Activated CD8-positive, alpha-beta memory T cell treated with anti-CD3 and anti-CD28 coated beads for 4 hours (primary cell): ENCODE data around the gene CHMP5.

Experiments used
- DNase-seq, 2 donors: peaks; one replicate each; pipeline ENCODE4 v3.0.0-alpha.2; 2020; ENCODE audit warnings: low read depth in 2 of 2

Gene CHMP5

GRCh38 chr9:33242609-33243134 lies 22.2 kb upstream of the CHMP5 start:
- no peak for DNase-seq

- no peak for DNase-seq
Observed at GRCh38 chr9:33244137-33244784, 20.6 kb upstream of the CHMP5 start.

GRCh38 chr9:33245341-33245740 lies 19.5 kb upstream of the CHMP5 start:
- no peak for DNase-seq

- no peak for DNase-seq
Observed at GRCh38 chr9:33246269-33246860, 18.5 kb upstream of the CHMP5 start.

- DNase-seq, result no peak
Observed at GRCh38 chr9:33248606-33249005, 16.2 kb upstream of the CHMP5 start.

GRCh38 chr9:33249087-33249658 lies 15.7 kb upstream of the CHMP5 start:
- DNase-seq, result no peak

DNA sequence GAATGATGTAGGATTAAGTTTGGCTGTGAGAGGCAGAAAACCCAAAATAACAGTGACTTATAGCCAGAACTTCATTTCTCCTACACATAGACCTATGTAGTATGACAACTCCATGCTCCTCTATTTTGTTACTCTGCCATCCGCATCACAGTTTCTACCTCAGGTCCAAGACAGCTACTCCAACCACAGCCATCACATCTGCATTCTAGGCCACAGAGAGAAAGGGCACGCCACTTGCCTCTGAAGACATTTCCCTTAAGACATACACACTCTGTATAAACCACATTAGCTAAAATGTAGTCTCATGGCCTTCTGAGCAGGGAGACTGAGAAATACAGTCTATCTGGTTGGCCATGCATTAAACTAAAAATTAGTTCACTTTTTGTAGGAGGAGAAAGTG lies 14.9 kb upstream of the CHMP5 start:
- DNase-seq, result no peak

- DNase-seq, result no peak
Observed at GRCh38 chr9:33250458-33250995, 14.3 kb upstream of the CHMP5 start.

- DNase-seq, result no peak
Observed at GRCh38 chr9:33254211-33254610, 10.6 kb upstream of the CHMP5 start.

- DNase-seq, result no peak
Observed at GRCh38 chr9:33255014-33255413, 9.8 kb upstream of the CHMP5 start.

DNA sequence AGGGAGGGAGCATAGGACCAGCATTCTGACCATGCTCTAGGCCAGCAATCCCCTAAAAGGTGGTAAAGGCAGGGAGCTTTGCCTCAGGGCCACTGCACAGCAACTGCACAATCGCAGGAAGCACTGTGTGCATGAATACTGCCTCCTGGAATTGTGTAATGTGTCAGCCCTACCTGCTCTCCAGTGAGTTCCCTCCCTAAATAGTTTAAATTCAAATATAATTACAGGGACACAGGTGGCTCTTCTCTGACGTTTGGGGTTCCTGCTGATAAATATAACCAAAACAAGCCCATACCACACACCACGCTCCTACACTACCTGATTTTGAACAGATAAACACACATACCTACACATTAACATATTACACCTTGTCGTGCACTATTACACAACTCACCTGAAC lies 9.4 kb upstream of the CHMP5 start:
- no peak for DNase-seq

- DNase-seq, result no peak
Observed at GRCh38 chr9:33256236-33256635, 8.6 kb upstream of the CHMP5 start.

DNA sequence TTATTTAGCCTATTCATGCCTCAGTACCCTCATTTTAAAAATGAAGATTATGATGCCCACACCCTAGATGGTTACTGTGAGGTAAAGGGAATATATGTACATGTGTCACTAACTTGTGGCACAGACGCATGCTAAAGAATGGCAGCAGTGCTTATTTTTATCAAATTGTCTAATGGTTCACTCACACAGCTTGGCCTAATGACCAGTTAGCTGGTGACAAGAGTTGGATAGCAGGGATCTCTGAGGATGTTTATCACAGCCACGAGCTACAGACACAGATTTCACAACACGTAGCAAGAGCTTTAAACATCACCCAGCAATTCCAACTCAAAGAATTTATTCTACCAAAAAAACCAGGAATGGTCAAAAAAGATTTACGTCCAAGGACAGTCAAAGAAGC lies 7.6 kb upstream of the CHMP5 start:
- DNase-seq, result no peak

- DNase-seq, result no peak
Observed at GRCh38 chr9:33260372-33260771, 4.5 kb upstream of the CHMP5 start.

DNA sequence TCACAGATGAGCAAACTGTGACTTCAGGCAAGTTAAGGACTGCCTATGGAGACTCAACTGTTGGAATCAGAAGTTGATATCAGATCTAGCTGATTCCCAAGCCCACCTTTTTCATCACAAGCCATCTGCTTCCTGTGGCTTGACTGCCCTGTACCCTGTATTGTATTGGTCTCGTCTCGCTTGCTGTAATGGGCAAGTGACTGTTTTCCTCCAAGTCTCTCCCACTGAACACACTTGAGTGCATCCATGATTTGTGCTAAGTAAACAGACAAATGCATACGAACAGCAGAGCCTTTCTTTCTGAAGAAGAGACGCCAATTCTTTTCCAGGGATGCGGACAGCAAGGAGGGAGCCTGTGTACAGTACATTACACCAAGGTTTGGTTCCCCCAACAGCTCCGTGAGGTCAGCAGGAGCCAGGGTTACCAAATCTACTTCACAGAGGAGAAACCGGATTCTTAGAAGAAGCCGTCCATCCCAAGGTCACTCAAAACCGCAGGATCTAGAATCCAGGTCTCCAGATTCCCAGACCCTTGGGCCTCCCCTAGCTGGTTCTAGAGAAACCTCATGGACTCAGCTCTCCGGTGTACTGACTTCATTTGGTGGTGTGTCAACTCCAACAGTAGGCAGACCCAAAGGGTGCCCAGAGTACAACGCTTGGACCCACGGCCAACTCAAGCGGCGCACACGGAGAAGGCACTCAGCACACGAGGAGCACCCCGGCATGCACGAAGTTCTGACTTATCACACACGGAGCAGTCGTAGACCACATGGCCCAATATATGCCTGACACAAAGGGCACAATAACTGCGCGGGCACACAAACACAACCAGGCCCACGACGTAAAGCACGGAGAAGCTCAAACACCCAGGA lies 1.5 kb upstream of the CHMP5 start:
- DNase-seq, result no peak

GRCh38 chr9:33264003-33264472 lies 811 bp upstream of the CHMP5 start:
- DNase-seq, result no peak

DNA sequence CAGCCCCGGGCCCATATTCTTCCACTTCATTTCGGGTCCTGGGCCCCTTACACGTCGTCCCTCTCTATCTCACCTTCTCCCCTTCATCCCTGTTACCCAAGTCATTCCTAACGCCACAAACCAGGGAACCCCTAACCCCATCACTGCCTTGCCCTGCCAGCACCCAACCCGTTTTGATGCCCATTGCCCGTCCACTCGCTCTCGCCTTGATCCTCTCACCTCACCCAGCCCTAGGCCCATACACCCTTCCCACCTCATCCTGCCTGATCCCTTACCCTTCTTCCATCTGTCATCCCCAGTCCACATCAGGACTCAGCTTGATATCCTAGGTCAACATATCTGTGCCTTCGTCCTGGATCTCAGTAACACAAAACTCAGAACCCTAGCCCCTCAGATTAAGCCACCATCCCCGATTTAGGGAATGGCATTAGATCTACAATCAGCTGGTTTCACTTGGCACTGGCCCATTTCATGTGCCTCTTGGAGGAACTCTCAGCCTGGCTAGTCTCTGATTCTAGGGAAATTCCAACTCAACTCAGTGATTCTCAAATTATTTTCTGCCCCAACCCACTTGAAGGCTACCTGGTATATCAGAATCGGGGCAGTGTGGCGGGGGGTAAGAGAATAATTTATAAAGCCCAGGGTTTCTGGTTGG lies 489 bp downstream of the CHMP5 start:
- no peak for DNase-seq

- no peak for DNase-seq
Observed at GRCh38 chr9:33267151-33267767, 2.4 kb downstream of the CHMP5 start.

DNA sequence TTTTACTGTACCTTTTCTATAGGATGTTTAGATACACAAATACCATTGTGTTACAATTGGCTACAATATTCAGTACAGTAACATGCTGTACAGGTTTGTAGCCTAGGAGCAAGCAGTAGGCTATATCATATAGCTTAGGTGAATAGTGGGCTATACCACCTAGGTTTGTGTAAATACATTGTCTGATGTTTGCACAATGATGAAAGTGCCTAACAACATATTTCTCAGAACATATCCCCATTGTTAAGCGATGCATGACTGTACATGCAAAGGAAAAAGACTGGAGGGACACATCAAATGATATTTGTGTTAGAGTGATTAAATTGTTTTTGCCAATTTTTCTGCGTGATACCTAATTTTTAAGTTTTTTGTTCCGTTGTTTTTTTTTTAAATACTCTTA lies 5.3 kb downstream of the CHMP5 start:
- no peak for DNase-seq

DNA sequence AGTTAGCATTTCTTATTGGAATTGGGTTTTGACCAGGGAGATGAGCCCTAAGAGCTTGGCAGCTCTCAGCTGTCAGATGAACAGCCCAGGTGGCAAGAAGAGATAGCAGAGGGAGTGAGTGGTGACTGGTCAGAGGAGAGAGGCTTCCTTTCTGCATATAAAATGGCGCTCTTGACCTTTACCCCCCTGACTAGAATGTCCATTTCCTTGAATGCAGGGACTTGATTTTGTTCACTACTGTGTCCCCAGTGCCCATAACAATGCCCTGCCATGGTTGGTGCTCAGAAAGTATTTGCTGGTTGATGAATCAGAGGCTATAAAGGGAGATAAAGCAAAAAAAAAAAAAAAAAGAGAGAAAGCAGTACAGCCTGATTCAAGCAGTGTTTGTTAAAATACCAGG lies 7.2 kb downstream of the CHMP5 start:
- DNase-seq, result no peak
